ENCODE measurements around the gene ATG2B. TPM values are rescaled to one million over a fixed set of nuclear protein-coding genes. Genes with fewer than 3 reads are reported as not detected.

ATG2B gene
- total and polyA plus RNA-seq, 2 donors (not counting 1 experiment from before 2014, with no cell fraction given), result 8.1 to 39.6 TPM

GRCh38 chr14:96393071-96393691, 30.0 kb upstream of the ATG2B start:
- peaks cover 7 to 18% of the 10 kb centered on the region in 2 donors for H3K4me1 ChIP-seq (ENCODE audit: control insufficient read depth in 2 of 2, insufficient read depth in 2 of 2, low read length in 2 of 2)
- H3K27ac ChIP-seq (ENCODE audit: low read length in 2 of 2), result no peak overlapping the region
- H3K4me3 Mint-ChIP-seq, result peak overlapping the region; percentile 93
- peak overlapping the region; percentile 99 for H3K4me2 ChIP-seq (replicated peaks; ENCODE audit: low read depth, low read length, poor library complexity, severe bottlenecking)
- H2AFZ ChIP-seq (ENCODE audit: insufficient read depth, low read depth, low read length, poor library complexity, severe bottlenecking), result peak overlapping the region; percentile 96
- no peak overlapping the region for H3K27ac Mint-ChIP-seq
- peaks cover 8% of the 10 kb centered on the region for H3K4me1 Mint-ChIP-seq
- intact Hi-C loops (cut with micrococcal nuclease), result no loop called here
- no peak overlapping the region for H3K9ac ChIP-seq (ENCODE audit: low read length)
- ChIA-PET CTCF (no interaction called here), POLR2A (no interaction called here)
- DNase-seq (no peak), ATAC-seq (ENCODE audit: low read depth) (no peak)
- no peaks in the 10 kb centered on the region for H3K79me2 ChIP-seq (ENCODE audit: control insufficient read depth, insufficient read depth, low read length)
- peak overlapping the region in 1 of 5 experiments; percentile 96 for H3K4me3 ChIP-seq (ENCODE audit: control extremely low read depth in 1 of 5, extremely low read depth in 1 of 5, insufficient read depth in 1 of 5, low read depth in 2 of 5, low read length in 4 of 5)
- H4K20me1 ChIP-seq (ENCODE audit: control insufficient read depth, insufficient read depth, low read length, poor library complexity, severe bottlenecking), result no peaks in the 10 kb centered on the region
- H3K9me3 ChIP-seq (ENCODE audit: control extremely low read depth in 1 of 3, control insufficient read depth in 2 of 3, insufficient read depth in 1 of 3, low read length in 2 of 3), result no peaks in the 10 kb centered on the region
- no peak for TF ChIP-seq EZH2 (IDR thresholded peaks at IDR 0.05; ENCODE audit: borderline replicate concordance, insufficient read depth, low read depth, low read length, poor library complexity, severe bottlenecking)
- TF ChIP-seq CTCF (IDR thresholded peaks at IDR 0.05), result no peak
- H3K27me3 ChIP-seq (replicated peaks in 1 of 4; ENCODE audit: control extremely low read depth in 1 of 4, control insufficient read depth in 3 of 4, insufficient read depth in 4 of 4, low read length in 3 of 4), result no peaks in the 10 kb centered on the region
- H3K27me3 Mint-ChIP-seq, result peaks cover 5% of the 10 kb centered on the region
- H3K9me3 Mint-ChIP-seq (ENCODE audit: insufficient read depth), result no peaks in the 10 kb centered on the region
- H3K36me3 ChIP-seq (replicated peaks in 1 of 2; ENCODE audit: control extremely low read depth in 1 of 2, control insufficient read depth in 1 of 2, extremely low read depth in 1 of 2, insufficient read depth in 2 of 2, low read length in 1 of 2), result no peaks in the 10 kb centered on the region
- 100% methylated on average over 1 of the region's 5 CpGs for whole genome bisulfite sequencing (ENCODE audit: insufficient coverage)
